NT2/D1 (cell line): Measurements from ENCODE around the gene AGBL4.

Source experiments
- DNase-seq: peaks from one replicate; pipeline ENCODE4 v3.0.0-alpha.2; 2011; ENCODE audit warnings: low read depth, low spot score
- H3K27me3 ChIP-seq: 2 replicates; pipeline ENCODE4 v1.6.0; 2011; ENCODE audit warnings: mild to moderate bottlenecking; ENCODE audit not compliant: insufficient read length, insufficient read depth
- H3K36me3 ChIP-seq: 2 replicates; pipeline ENCODE4 v1.6.1; 2011; ENCODE audit warnings: mild to moderate bottlenecking, low read length, mixed read lengths; ENCODE audit not compliant: insufficient read depth, insufficient read length
- H3K4me1 ChIP-seq: 2 replicates; pipeline ENCODE4 v1.5.1; 2011; ENCODE audit not compliant: insufficient read depth, insufficient read length
- H3K4me3 ChIP-seq: 2 replicates; pipeline ENCODE4 v1.5.1; 2011; ENCODE audit warnings: low read depth; ENCODE audit not compliant: insufficient read length
- H3K9ac ChIP-seq: 2 replicates; pipeline ENCODE4 v1.6.0; 2011; ENCODE audit warnings: low read depth; ENCODE audit not compliant: insufficient read length
- H3K9me3 ChIP-seq: 2 replicates; pipeline ENCODE4 v1.5.1; 2011; ENCODE audit warnings: mild to moderate bottlenecking, low read length; ENCODE audit not compliant: insufficient read depth
- SUZ12 ChIP-seq: IDR thresholded peaks from 2 replicates; pipeline ENCODE4 v1.6.1; 2011; ENCODE audit not compliant: insufficient read length, insufficient read depth; ENCODE audit errors: extremely low read depth
- YY1 ChIP-seq: IDR thresholded peaks from 2 replicates; pipeline ENCODE4 v1.6.1; 2011; ENCODE audit not compliant: insufficient read length, insufficient read depth
- ZNF274 ChIP-seq: IDR thresholded peaks from 2 replicates; pipeline ENCODE4 v1.6.1; 2011; ENCODE audit warnings: mild to moderate bottlenecking, low read depth, low read length

AGBL4 gene

DNA sequence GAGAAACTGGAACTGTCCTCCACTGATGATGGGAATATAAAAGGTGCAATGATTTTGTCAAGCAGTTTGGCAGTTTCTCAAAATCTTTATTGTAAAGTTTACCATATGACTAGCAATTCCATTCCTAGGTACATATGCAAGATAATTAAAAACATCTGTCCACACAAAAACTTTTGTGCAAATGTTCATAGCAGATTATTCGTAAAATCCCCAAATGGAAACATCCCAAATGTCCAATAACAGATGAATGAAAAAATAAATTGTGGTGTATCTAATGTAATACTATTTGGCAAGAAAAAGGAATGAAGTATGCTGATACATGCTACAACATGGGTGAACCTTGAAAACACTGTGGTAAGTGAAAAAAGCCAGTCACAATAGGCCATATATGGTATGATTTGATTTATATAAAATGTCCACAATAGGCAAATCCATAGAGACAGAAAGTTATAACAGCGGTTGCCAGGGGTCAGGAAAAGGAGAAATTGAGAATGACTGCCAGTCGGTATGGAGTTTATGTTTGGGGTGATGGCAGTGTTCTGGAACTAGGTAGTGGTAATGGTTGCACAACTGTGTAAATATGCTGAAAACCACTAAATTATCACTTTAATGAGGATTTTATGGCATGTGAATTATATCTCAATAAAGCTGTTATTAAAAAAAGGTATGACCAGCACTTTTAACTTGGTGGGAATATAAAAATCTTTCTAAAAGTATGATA is 1165.4 kb downstream of the AGBL4 start:
- Histone ChIP-seq H3K9me3 (peaks cover 16% of the 10 kb centered on the region; the same call in 1 of the 2 replicates), H3K4me3 (no peak overlapping the region), H3K4me1 (no peaks in the 10 kb centered on the region), H3K36me3 (no peaks in the 10 kb centered on the region), H3K27me3 (no peaks in the 10 kb centered on the region), H3K9ac (no peak overlapping the region)
- no peak for DNase-seq
- TF ChIP-seq YY1 (no peak), SUZ12 (no peak), ZNF274 (no peak)

DNA sequence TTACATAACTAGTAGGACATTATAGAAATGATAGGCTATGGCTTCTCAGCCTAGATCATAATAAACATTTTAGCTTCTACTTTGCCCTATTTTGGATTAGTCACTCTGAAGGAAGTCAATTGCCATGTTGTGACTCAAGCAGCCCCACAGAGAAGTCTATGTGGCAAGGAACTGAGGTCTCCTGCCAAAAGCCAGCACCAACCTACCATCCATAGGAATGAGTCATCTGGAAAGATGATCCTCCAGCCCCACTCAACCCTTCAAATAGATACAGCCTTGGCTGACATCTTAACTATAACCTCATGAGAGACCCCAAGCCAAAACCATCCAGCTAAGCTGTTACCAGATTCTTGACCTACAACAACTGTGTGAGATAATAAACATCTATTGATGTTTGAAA is 1170.7 kb downstream of the AGBL4 start:
- Histone ChIP-seq H3K4me1 (no peaks in the 10 kb centered on the region), H3K9ac (no peak overlapping the region), H3K4me3 (no peak overlapping the region), H3K27me3 (no peaks in the 10 kb centered on the region), H3K36me3 (no peaks in the 10 kb centered on the region), H3K9me3 (no peaks in the 10 kb centered on the region)
- no peak for DNase-seq
- TF ChIP-seq ZNF274: no peak
- no peak for TF ChIP-seq YY1

DNA sequence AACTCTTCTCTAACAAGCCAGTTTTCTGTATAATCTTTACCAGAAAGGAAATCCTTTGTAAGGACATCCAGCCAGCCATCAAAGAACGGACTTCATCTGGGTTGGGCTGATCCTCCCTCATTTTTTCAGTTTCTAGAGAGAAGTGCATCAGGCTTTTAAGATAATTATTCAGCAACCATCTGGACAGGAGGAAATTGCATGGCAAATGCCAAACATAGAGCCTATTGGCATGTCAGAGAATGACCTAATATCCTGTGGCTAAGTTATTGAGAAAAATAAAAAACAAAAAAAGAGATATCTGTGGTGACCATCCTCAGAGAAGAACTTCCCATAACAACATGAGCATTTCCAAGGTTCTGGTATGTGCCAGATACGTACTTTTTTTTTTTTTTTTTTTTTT is 1172.1 kb downstream of the AGBL4 start:
- Histone ChIP-seq H3K9ac (no peak overlapping the region), H3K36me3 (no peaks in the 10 kb centered on the region), H3K4me1 (no peaks in the 10 kb centered on the region), H3K4me3 (no peak overlapping the region), H3K27me3 (no peaks in the 10 kb centered on the region), H3K9me3 (no peaks in the 10 kb centered on the region)
- DNase-seq: no peak
- no peak for TF ChIP-seq SUZ12
- TF ChIP-seq ZNF274: no peak
- TF ChIP-seq YY1: no peak

DNA sequence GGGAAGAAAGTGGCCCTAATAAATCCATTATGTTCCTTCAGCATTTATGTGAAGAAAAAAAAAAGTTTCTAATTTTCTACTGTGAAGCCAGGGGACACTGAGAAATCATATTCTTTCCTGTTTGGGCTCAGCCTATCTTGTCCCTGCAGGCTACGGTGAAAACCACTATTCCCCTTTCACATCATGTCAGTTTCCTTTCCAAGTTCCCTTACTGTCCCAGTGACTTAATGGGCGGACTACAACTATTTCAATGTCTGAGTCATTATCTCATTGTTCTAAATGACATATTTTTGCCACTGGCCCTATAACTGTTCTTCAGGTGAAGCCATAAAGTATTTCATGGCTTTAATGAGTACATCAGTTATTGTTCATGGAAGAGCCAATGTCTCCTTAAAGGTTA is 1175.7 kb downstream of the AGBL4 start:
- Histone ChIP-seq H3K9me3 (no peaks in the 10 kb centered on the region), H3K36me3 (no peaks in the 10 kb centered on the region), H3K9ac (no peak overlapping the region), H3K4me1 (no peaks in the 10 kb centered on the region), H3K4me3 (no peak overlapping the region), H3K27me3 (no peaks in the 10 kb centered on the region)
- DNase-seq: no peak
- no peak for TF ChIP-seq ZNF274
- TF ChIP-seq YY1: no peak
- TF ChIP-seq SUZ12: no peak

DNA sequence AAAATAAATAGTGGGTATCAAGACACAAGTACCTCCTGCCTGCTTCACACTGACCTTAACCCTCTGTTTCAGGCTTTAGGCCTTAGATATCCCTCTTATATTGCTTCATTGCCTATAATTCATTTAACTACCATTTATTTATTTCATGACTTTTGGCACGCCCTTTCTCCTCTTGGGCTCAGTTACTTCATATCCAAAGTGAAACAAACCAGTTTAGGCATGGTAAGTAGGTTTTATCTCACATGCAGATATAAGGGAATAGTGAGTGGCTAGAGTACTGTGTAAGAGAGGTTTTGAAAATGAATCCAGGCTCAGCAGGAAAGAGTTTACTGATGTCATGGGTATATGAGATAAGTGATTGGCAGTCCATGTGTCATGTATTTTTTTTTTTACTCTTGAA is 1177.3 kb downstream of the AGBL4 start:
- no peaks in the 10 kb centered on the region for H3K9me3 ChIP-seq
- no peak overlapping the region for H3K9ac ChIP-seq
- no peak overlapping the region for H3K4me3 ChIP-seq
- no peak for DNase-seq
- no peaks in the 10 kb centered on the region for H3K27me3 ChIP-seq
- H3K4me1 ChIP-seq: no peaks in the 10 kb centered on the region
- H3K36me3 ChIP-seq: no peaks in the 10 kb centered on the region
- TF ChIP-seq ZNF274: no peak
- TF ChIP-seq SUZ12: no peak
- no peak for TF ChIP-seq YY1

DNA sequence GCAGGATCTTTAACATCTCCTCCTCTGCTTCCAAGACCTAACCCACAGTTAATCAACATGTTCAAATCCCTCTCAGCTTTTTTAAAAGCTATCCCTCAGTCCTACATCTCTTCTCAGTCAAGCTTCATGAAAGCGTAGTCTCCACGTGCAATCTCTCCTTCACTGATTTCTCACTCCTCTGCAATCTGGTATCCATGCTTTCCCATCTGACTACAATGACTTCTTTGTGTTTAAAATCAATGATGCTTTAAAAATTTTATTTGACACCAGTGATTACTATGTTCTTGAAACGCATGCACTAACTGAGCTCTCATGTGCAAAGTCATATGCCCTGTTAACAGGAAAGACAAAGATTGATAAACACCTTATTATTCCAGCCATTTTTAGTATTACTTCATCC is 1179.6 kb downstream of the AGBL4 start:
- TF ChIP-seq SUZ12 (no peak), ZNF274 (no peak), YY1 (no peak)
- Histone ChIP-seq H3K36me3 (no peaks in the 10 kb centered on the region), H3K9me3 (no peaks in the 10 kb centered on the region), H3K9ac (no peak overlapping the region), H3K27me3 (no peaks in the 10 kb centered on the region), H3K4me3 (no peak overlapping the region), H3K4me1 (no peaks in the 10 kb centered on the region)
- DNase-seq: no peak

DNA sequence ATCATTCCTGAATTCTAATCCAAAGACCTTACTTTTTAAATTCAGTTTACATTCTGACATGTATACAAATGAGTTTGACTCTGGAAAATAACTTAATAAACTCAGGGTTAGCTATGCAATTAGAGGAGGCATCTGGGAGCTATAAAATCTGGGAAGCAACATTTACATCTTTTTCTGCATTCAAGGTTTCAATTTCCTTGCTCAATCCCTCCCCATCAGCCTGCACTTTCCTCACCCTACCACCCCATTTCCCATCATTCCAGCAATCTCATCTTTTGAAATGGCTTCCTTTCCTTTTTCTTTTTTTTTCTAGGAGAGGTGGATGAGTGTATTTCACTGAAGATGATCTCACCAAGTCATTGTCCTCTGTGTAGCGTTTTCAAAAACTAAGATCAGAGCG is 1181.8 kb downstream of the AGBL4 start:
- H3K36me3 ChIP-seq: no peaks in the 10 kb centered on the region
- no peak for DNase-seq
- no peak overlapping the region for H3K4me3 ChIP-seq
- no peaks in the 10 kb centered on the region for H3K4me1 ChIP-seq
- TF ChIP-seq YY1 (no peak), SUZ12 (no peak), ZNF274 (no peak)
- no peaks in the 10 kb centered on the region for H3K27me3 ChIP-seq
- no peak overlapping the region for H3K9ac ChIP-seq
- no peaks in the 10 kb centered on the region for H3K9me3 ChIP-seq
